ENCODE measurements around the gene ITIH1. TPM values are rescaled to one million over a fixed set of nuclear protein-coding genes. Genes with fewer than 3 reads are reported as not detected.

Gene ITIH1
- total RNA-seq, 3 donors from 2014 or later (not counting 1 experiment from before 2014, with no cell fraction given) = 0.56 TPM; not detected in 2

DNA sequence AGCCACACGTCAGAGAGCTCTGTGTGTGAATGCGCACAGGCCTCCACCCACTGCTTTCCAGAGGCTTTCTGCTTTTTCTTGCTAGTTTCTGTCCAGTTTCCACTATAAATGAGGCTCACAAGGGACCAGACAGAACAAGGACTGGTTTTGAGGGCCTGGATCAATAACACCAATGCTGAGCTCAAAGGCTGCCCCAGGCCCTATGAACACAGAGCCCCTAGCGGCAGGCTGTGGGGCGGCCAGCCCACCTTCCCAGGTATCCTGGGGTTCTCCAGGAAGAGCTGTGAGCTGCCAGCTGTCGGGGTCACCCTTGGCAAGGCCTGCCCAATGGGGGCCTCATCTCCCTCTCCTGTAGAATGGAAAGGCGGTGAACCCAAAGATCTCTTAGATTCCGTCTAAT, 15.0 kb downstream of the ITIH1 start:
- no peaks in the 10 kb centered on the region for H3K27me3 Mint-ChIP-seq (ENCODE audit: low read depth in 2 of 2)

DNA sequence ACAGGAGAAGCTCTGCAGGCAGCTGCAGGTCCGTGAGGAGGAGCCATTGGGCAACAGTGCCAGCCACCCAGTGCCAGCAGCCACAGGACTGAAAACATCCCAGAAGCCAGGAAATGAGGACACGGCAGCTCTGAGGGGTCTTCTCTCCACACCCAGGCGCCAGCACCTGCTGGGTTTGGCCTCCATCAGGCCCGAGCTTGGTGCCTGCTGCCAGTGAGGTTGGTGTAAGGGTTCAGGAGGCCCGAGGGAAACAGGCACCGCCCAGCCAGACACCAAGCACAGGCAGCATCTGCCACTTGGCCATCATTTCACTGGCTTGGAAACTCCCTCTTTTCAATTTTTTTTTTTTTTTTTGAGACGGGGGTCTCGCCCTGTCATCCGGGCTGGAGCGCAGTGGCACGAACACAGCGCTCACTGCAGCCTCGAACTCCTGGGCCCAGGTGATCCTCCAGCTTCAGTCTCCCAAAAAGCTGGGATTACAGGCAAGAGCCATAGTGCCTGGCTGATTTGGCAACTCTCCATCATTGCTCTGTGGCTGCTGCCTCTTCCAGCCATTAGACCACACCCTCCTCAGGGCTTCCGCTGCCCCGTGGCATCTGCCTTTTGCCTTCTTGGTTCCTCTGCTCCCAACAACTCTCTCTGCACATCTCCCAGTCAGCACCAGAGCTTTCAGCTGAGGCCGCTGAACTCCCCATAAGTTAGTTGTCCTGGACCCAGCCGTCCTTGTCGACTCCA, 15.7 kb downstream of the ITIH1 start:
- Mint-ChIP-seq H3K27me3 (ENCODE audit: low read depth in 2 of 2) (no peaks in the 10 kb centered on the region), H3K9me3 (no peaks in the 10 kb centered on the region), H3K27ac (no peak overlapping the region), H3K4me1 (peaks cover 0 to 4% of the 10 kb centered on the region in 2 donors), H3K36me3 (no peaks in the 10 kb centered on the region), H3K4me3 (no peak overlapping the region)
- TF ChIP-seq, protein P1, sequence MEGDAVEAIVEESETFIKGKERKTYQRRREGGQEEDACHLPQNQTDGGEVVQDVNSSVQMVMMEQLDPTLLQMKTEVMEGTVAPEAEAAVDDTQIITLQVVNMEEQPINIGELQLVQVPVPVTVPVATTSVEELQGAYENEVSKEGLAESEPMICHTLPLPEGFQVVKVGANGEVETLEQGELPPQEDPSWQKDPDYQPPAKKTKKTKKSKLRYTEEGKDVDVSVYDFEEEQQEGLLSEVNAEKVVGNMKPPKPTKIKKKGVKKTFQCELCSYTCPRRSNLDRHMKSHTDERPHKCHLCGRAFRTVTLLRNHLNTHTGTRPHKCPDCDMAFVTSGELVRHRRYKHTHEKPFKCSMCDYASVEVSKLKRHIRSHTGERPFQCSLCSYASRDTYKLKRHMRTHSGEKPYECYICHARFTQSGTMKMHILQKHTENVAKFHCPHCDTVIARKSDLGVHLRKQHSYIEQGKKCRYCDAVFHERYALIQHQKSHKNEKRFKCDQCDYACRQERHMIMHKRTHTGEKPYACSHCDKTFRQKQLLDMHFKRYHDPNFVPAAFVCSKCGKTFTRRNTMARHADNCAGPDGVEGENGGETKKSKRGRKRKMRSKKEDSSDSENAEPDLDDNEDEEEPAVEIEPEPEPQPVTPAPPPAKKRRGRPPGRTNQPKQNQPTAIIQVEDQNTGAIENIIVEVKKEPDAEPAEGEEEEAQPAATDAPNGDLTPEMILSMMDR (IDR thresholded peaks at IDR 0.05) = no peak
- Histone ChIP-seq H3K4me1 (ENCODE audit: control insufficient read depth, insufficient read depth, low read length) (no peaks in the 10 kb centered on the region), H3K27me3 (ENCODE audit: control insufficient read depth, insufficient read depth, low read length) (no peaks in the 10 kb centered on the region), H3K9me3 (ENCODE audit: control insufficient read depth, insufficient read depth, low read length) (no peaks in the 10 kb centered on the region), H3K4me3 (ENCODE audit: low read length) (no peak overlapping the region), H3K36me3 (ENCODE audit: control insufficient read depth, insufficient read depth, low read length) (no peaks in the 10 kb centered on the region), H3K27ac (ENCODE audit: low read length) (no peak overlapping the region)
- intact Hi-C loops (cut with micrococcal nuclease) = no loop called here
- no peak for ATAC-seq
- no peak for DNase-seq
- 83% methylated on average over 18 of the region's 18 CpGs for WGBS (ENCODE audit: insufficient coverage)

More for the DNA sequence above, 15.0 kb downstream of the ITIH1 start:
- 88% methylated on average over 7 of the region's 7 CpGs for WGBS (ENCODE audit: insufficient coverage)
- Mint-ChIP-seq H3K9me3 (no peaks in the 10 kb centered on the region), H3K4me3 (no peak overlapping the region), H3K4me1 (peaks cover 0 to 4% of the 10 kb centered on the region in 2 donors), H3K27ac (no peak overlapping the region), H3K36me3 (no peaks in the 10 kb centered on the region)
- ATAC-seq (no peak), DNase-seq (no peak)
- Histone ChIP-seq H3K9me3 (ENCODE audit: control insufficient read depth, insufficient read depth, low read length) (no peaks in the 10 kb centered on the region), H3K27ac (ENCODE audit: low read length) (no peak overlapping the region), H3K36me3 (ENCODE audit: control insufficient read depth, insufficient read depth, low read length) (no peaks in the 10 kb centered on the region), H3K4me3 (ENCODE audit: low read length) (no peak overlapping the region), H3K4me1 (ENCODE audit: control insufficient read depth, insufficient read depth, low read length) (no peaks in the 10 kb centered on the region), H3K27me3 (ENCODE audit: control insufficient read depth, insufficient read depth, low read length) (no peaks in the 10 kb centered on the region)
- TF ChIP-seq, protein P1 (IDR thresholded peaks at IDR 0.05) = no peak
- intact Hi-C loops (cut with micrococcal nuclease) = no loop called here

DNA sequence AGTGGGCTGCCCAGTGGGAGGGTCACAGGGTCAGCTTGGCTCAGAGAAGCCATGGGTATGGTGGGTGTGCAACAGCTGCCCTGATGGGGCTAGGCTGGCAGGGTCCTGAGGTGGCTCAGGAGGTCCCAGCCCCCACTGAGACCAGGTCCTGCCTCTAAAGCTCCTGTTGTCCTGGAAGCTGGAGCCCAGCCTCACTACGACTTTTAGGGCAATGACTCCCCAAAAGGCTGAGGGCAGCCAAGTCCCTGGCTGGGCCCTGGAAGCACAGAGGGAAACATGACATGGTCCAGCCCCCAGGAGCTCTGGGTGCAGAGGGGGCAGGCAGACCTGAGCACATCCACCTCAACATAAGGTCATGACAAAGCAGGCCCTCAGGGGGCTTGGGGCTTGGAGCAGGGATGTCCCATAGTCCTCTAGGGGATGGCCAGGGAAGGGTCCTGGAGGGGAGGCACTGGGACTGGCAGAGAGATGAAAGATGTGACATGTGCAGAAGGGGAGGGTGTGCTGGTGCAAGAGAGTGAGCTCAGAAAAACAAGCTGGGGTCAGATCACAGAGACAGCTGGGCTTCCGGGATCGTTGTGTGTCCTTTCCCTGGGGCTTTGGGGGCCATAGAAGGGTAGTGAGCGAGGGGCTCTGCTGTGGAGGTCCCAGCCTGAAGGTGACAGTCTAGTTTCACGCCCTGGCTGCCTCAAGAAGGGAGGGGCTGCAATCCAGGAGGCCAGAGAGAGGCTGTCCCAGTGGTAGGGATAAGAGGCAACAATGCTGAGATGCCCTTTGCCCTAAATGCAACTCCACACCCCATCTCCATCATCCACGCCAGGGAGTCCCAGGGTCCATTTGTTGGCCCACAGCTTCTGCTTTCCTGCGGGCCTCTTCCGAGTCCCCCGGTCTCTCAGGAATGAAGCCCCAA, 16.6 kb downstream of the ITIH1 start:
- peaks cover 0 to 4% of the 10 kb centered on the region in 2 donors for H3K4me1 Mint-ChIP-seq
- Histone ChIP-seq H3K9me3 (ENCODE audit: control insufficient read depth, insufficient read depth, low read length) (no peaks in the 10 kb centered on the region), H3K36me3 (ENCODE audit: control insufficient read depth, insufficient read depth, low read length) (no peaks in the 10 kb centered on the region), H3K4me3 (ENCODE audit: low read length) (no peak overlapping the region), H3K27me3 (ENCODE audit: control insufficient read depth, insufficient read depth, low read length) (no peaks in the 10 kb centered on the region), H3K27ac (ENCODE audit: low read length) (no peak overlapping the region), H3K4me1 (ENCODE audit: control insufficient read depth, insufficient read depth, low read length) (no peaks in the 10 kb centered on the region)
- H3K27ac Mint-ChIP-seq = no peak overlapping the region
- TF ChIP-seq, protein P1 (IDR thresholded peaks at IDR 0.05) = no peak
- 83% methylated on average over 9 of the region's 9 CpGs for WGBS (ENCODE audit: insufficient coverage)
- intact Hi-C loops (cut with micrococcal nuclease) = no loop called here
- H3K4me3 Mint-ChIP-seq = no peak overlapping the region
- H3K36me3 Mint-ChIP-seq = no peaks in the 10 kb centered on the region
- H3K27me3 Mint-ChIP-seq (ENCODE audit: low read depth in 2 of 2) = no peaks in the 10 kb centered on the region
- no peak for DNase-seq
- no peak for ATAC-seq
- no peaks in the 10 kb centered on the region for H3K9me3 Mint-ChIP-seq
